ENCODE results near the gene DRC1. TPM values are rescaled to one million over a fixed set of nuclear protein-coding genes. Genes with fewer than 3 reads are reported as not detected.

The DRC1 gene
- polyA plus RNA-seq, 1 experiment, result 0.05 TPM

- Histone ChIP-seq H3K4me3 (ENCODE audit: low read depth, low read length) (no peak overlapping the region), H3K27me3 (ENCODE audit: control insufficient read depth, insufficient read depth, low read length) (peaks cover 2% of the 10 kb centered on the region; the same call in 1 of the 2 replicates), H3K36me3 (ENCODE audit: control insufficient read depth, insufficient read depth, low read length) (no peaks in the 10 kb centered on the region)
- ChIA-PET POLR2A (no interaction called here), CTCF (interaction anchor here (0.6 kb wide), 1 partner anchor 8 kb away, joined by 3 read pairs; no protein-coding TSS in a partner anchor)
- no peak for DNase-seq (ENCODE audit: low read depth)
- TF ChIP-seq CTCF (IDR thresholded peaks at IDR 0.05; ENCODE audit: insufficient read depth, low read depth, low read length), result no peak
Measured at GRCh38 chr2:26421961-26422360, 20.2 kb downstream of the DRC1 start.

GRCh38 chr2:26422947-26423629, 21.4 kb downstream of the DRC1 start:
- DNase-seq (ENCODE audit: low read depth), result no peak
- H3K36me3 ChIP-seq (ENCODE audit: control insufficient read depth, insufficient read depth, low read length), result no peaks in the 10 kb centered on the region
- H3K27me3 ChIP-seq (ENCODE audit: control insufficient read depth, insufficient read depth, low read length), result peaks cover 2% of the 10 kb centered on the region; the same call in 1 of the 2 replicates
- ChIA-PET POLR2A (no interaction called here), CTCF (no interaction called here)
- TF ChIP-seq CTCF (IDR thresholded peaks at IDR 0.05; ENCODE audit: insufficient read depth, low read depth, low read length), result no peak
- H3K4me3 ChIP-seq (ENCODE audit: low read depth, low read length), result no peak overlapping the region

GRCh38 chr2:26423750-26424149, 22.0 kb downstream of the DRC1 start:
- no peaks in the 10 kb centered on the region for H3K36me3 ChIP-seq (ENCODE audit: control insufficient read depth, insufficient read depth, low read length)
- peaks cover 2% of the 10 kb centered on the region; the same call in 1 of the 2 replicates for H3K27me3 ChIP-seq (ENCODE audit: control insufficient read depth, insufficient read depth, low read length)
- H3K4me3 ChIP-seq (ENCODE audit: low read depth, low read length), result no peak overlapping the region
- TF ChIP-seq CTCF (IDR thresholded peaks at IDR 0.05; ENCODE audit: insufficient read depth, low read depth, low read length), result no peak
- ChIA-PET CTCF (no interaction called here), POLR2A (no interaction called here)
- no peak for DNase-seq (ENCODE audit: low read depth)

GRCh38 chr2:26424221-26424620, 22.5 kb downstream of the DRC1 start:
- ChIA-PET POLR2A (no interaction called here), CTCF (no interaction called here)
- Histone ChIP-seq H3K36me3 (ENCODE audit: control insufficient read depth, insufficient read depth, low read length) (no peaks in the 10 kb centered on the region), H3K27me3 (ENCODE audit: control insufficient read depth, insufficient read depth, low read length) (peaks cover 2% of the 10 kb centered on the region; the same call in 1 of the 2 replicates), H3K4me3 (ENCODE audit: low read depth, low read length) (no peak overlapping the region)
- TF ChIP-seq CTCF (IDR thresholded peaks at IDR 0.05; ENCODE audit: insufficient read depth, low read depth, low read length), result no peak
- no peak for DNase-seq (ENCODE audit: low read depth)

GRCh38 chr2:26428846-26429245, 27.1 kb downstream of the DRC1 start:
- no peak for TF ChIP-seq CTCF (IDR thresholded peaks at IDR 0.05; ENCODE audit: insufficient read depth, low read depth, low read length)
- ChIA-PET CTCF (interaction anchor here (0.8 kb wide), 1 partner anchor 15 kb away, joined by 3 read pairs; no protein-coding TSS in a partner anchor), POLR2A (no interaction called here)
- DNase-seq (ENCODE audit: low read depth), result no peak
- H3K4me3 ChIP-seq (ENCODE audit: low read depth, low read length), result no peak overlapping the region
- H3K27me3 ChIP-seq (ENCODE audit: control insufficient read depth, insufficient read depth, low read length), result peaks cover 3% of the 10 kb centered on the region; the same call in 1 of the 2 replicates
- H3K36me3 ChIP-seq (ENCODE audit: control insufficient read depth, insufficient read depth, low read length), result no peaks in the 10 kb centered on the region
